ENCODE measurements around the gene ITPR1.

Gene ITPR1

GRCh38 chr3:4492208-4493013, 737 bp upstream of the ITPR1 start:
- FAIRE-seq, result no peak

- FAIRE-seq, result no peak
These were observed 1.1 kb downstream of the ITPR1 start for GRCh38 chr3:4493941-4494894.

DNA sequence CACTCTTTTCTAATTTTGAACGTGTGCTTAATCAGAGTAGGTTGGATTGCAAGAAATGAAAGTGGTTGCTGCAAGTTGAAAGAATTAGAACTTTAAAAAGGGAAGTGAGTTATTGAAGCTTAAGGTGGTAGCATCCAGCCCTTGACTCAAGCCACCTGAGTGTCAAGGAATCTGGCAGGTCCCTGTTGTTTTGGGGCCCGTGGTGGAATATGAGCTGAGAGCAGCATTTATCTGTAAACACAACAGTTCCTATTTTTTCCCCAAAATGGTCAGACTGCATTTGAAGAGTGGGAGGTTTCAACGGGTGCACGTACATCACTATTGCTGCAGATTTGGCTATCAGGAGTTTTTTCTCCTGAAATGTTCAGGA, 1.7 kb downstream of the ITPR1 start:
- no peak for FAIRE-seq

GRCh38 chr3:4495294-4496086, 2.3 kb downstream of the ITPR1 start:
- no peak for FAIRE-seq

DNA sequence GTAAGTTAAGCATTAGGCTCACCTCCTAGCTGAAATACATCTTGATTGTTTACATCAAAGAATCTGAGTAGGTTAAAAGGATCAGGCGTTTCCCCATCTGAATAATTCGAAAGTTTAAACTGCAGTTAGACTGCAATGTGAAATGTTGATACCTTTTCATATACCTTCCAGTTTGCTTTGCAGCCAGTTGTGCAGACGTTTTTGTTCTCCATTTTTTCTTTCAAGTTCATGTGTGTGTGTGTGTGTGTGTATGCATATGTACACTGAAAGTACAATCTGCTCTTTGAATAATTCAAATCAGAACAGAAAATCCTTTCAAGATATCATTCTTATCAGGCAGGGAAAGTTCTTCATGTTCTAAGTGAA, 2.9 kb downstream of the ITPR1 start:
- FAIRE-seq, result no peak

GRCh38 chr3:4497005-4497692, 4.0 kb downstream of the ITPR1 start:
- FAIRE-seq, result no peak

DNA sequence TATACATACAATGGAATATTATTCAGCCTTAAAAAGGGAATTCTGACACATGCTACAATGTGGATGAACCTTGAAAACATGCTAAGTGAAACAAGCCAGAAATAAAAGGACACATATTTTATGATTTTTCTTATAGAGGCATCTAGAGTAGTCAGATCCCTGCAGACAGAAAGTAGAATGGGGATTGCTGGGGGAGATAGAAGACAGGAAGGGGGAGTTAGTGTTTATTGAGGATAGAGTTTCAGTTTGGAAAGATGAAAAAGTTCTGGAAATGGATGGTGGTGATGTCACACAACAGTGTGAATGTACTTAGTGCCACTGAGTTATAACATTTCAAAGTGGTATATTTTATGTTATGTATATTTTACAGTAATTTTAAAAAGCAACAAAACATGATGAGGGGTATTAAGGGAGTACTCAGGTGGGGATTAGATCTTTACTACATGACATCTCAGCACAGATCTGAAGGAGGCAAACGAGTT, 4.7 kb downstream of the ITPR1 start:
- no peak for FAIRE-seq

DNA sequence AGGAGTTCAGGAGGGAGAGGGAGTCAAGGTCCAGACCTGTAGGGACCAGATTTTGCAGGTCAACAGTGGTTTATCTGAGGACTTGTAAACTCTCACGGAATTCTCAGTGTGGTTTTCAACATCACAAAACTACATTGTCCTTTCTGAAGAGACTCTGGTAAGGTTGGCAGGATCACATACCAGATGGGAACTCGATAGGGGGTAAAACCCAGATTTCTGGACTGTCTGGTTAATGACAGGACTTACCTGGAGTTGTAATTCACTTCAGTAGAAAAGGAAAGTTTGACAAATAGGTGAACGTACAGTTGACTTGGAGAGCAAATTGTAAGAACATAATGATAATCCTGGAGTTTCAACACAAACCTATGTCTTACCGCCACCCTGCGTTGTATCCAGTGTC, 5.3 kb downstream of the ITPR1 start:
- FAIRE-seq, result no peak

DNA sequence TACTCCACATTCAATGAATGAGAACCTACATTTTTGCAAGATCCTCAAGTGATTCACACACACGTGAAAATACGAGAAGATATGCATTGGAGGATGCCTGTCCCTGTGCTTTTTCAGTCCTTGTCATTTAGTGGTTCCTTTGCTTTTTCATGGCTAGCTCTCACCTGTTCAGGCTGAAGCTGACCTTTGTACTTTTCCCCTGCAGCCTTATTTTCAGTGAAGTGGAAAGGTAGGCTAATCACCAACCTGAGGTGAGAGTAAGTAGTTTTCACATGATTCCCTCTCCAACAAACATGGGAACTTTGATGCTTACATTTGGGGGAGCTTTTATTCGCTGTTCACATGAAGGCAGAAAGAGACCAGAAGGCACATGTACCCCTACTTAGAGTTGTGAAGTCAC, 8.3 kb downstream of the ITPR1 start:
- no peak for FAIRE-seq

GRCh38 chr3:4501927-4502326, 8.8 kb downstream of the ITPR1 start:
- no peak for FAIRE-seq

GRCh38 chr3:4503050-4503449, 9.9 kb downstream of the ITPR1 start:
- FAIRE-seq, result no peak

GRCh38 chr3:4504340-4505261, 11.5 kb downstream of the ITPR1 start:
- no peak for FAIRE-seq

DNA sequence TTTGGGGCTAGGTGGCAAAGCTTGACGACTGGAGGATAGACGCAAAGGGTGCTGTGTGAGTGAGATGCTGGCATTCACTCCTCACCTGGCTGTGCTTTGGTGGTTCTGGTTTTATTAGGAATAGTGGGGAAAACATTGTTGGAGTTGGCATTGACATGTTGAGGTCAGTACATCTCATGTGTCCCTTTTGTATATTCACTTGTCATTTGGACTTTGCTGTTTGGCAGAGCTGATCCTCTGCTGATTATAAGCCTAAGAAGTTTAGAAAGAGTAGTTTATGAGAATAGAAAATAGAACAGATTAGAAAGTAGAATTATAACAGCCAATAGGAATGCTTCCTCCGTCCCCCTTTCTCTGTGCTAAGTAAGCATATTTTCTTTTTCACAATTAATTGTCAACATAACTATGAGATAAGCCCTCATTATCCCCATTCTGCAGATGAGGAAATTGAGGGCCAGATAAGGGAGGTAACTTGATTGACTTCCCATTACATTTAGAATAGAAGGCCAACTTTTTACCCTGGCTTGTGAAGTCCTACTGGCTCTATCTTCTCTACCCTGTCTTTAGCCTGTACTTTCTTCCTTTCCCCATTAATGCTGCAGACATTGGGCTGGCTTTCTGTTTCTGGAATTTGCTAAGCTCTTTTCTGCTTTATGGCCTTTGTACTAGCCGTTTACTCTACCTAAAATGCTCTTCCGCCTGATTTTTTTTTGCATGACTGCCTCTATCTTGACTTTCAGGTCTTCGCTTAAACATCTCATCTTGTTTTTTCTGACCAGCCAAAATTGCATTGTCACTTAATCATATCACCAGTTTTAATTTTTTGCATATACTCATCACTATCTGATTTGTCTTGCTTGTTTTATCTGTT, 12.8 kb downstream of the ITPR1 start:
- FAIRE-seq, result no peak

GRCh38 chr3:4506559-4507023, 13.4 kb downstream of the ITPR1 start:
- FAIRE-seq, result no peak

- FAIRE-seq, result no peak
These were observed 14.0 kb downstream of the ITPR1 start for GRCh38 chr3:4507024-4507596.

GRCh38 chr3:4508048-4508981, 15.2 kb downstream of the ITPR1 start:
- FAIRE-seq, result no peak

GRCh38 chr3:4509043-4509442, 15.9 kb downstream of the ITPR1 start:
- no peak for FAIRE-seq

DNA sequence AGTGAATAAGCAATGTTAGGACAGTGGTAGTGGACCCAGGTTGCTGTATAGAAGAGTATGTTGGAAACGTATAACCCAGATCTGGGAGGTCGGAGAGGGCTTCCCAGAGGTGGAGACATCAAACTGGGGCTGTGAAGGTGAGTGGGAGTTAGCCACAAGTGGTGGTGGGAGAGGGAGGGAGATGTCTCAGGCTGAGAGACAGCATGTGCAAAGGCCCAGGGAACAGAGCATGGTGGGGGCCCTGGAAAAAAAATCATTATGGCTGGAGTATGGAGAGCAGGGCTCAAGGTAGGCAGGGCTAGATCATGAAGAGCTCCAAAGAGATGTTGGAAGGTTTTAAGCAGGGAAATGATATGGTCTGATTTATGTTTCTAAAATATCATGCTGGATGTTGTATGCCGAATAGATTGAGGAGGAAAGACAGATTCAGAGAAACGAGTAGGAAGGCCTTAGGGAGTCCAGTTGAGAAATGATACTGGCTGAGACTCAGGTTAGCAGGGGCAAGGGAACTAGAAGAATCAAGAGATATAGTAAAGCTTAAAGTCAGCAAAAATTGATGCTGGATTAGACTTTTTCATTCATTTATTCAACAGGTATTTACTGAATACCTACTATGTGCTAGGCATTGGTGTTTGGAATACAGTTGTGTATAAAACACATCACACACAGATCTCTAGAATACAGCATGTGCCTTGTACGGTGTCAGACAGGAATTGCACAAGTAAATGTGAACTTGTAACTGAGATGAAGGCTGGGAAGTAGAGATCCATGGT, 17.0 kb downstream of the ITPR1 start:
- FAIRE-seq, result no peak
